ENCODE results near the gene DNAJC28. TPM values are rescaled to one million over a fixed set of nuclear protein-coding genes. Genes with fewer than 3 reads are reported as not detected.
"Not testable (repeated sequence)": the region's sequence is repeated elsewhere in the genome, so short reads cannot be mapped to it uniquely, and the experiment has no call there.

The DNAJC28 gene
- total and polyA plus RNA-seq, 5 donors: 3.8 to 6.2 (median 5.7) TPM

GRCh38 chr21:33458861-33459260 lies 32.7 kb downstream of the DNAJC28 start:
- no peak overlapping the region for H3K27ac ChIP-seq (ENCODE audit: low read length)
- peaks cover 1% of the 10 kb centered on the region for H3K4me1 ChIP-seq (ENCODE audit: control insufficient read depth, insufficient read depth, low read length)
- H3K27me3 ChIP-seq (ENCODE audit: control insufficient read depth, insufficient read depth): no peaks in the 10 kb centered on the region
- H3K9me3 ChIP-seq (ENCODE audit: control insufficient read depth, low read length): no peaks in the 10 kb centered on the region
- no peak for DNase-seq
- no peak for ATAC-seq
- intact Hi-C loops (cut with DNase I): no loop called here
- WGBS: 96% methylated on average over 3 of the region's 3 CpGs
- H3K4me3 ChIP-seq (ENCODE audit: low read length): no peak overlapping the region

GRCh38 chr21:33455686-33456446 lies 35.6 kb downstream of the DNAJC28 start:
- ATAC-seq (no peak), DNase-seq (no peak)
- Histone ChIP-seq H3K4me1 (ENCODE audit: control insufficient read depth, insufficient read depth, low read length) (peaks cover 1% of the 10 kb centered on the region), H3K27ac (ENCODE audit: low read length) (no peak overlapping the region), H3K4me3 (ENCODE audit: low read length) (no peak overlapping the region), H3K27me3 (ENCODE audit: control insufficient read depth, insufficient read depth) (no peaks in the 10 kb centered on the region), H3K9me3 (ENCODE audit: control insufficient read depth, low read length) (no peaks in the 10 kb centered on the region)
- WGBS: 83% methylated on average over 6 of the region's 6 CpGs
- intact Hi-C loops (cut with DNase I): no loop called here

GRCh38 chr21:33452362-33452761 lies 39.2 kb downstream of the DNAJC28 start:
- ATAC-seq (no peak), DNase-seq (no peak)
- Histone ChIP-seq H3K27me3 (ENCODE audit: control insufficient read depth, insufficient read depth) (no peaks in the 10 kb centered on the region), H3K27ac (ENCODE audit: low read length) (no peak overlapping the region), H3K4me3 (ENCODE audit: low read length) (no peak overlapping the region), H3K9me3 (ENCODE audit: control insufficient read depth, low read length) (no peaks in the 10 kb centered on the region), H3K4me1 (ENCODE audit: control insufficient read depth, insufficient read depth, low read length) (peaks cover 1% of the 10 kb centered on the region)
- 92% methylated on average over 3 of the region's 3 CpGs for WGBS
- intact Hi-C loops (cut with DNase I): no loop called here

- H3K27ac ChIP-seq (ENCODE audit: low read length): no peak overlapping the region
- peaks cover 1% of the 10 kb centered on the region for H3K4me1 ChIP-seq (ENCODE audit: control insufficient read depth, insufficient read depth, low read length)
- WGBS: 80% methylated on average over 1 of the region's 1 CpG
- no peaks in the 10 kb centered on the region for H3K9me3 ChIP-seq (ENCODE audit: control insufficient read depth, low read length)
- intact Hi-C loops (cut with DNase I): no loop called here
- no peak overlapping the region for H3K4me3 ChIP-seq (ENCODE audit: low read length)
- DNase-seq (no peak), ATAC-seq (peak in 1 of 2 donors; percentile 33)
- no peaks in the 10 kb centered on the region for H3K27me3 ChIP-seq (ENCODE audit: control insufficient read depth, insufficient read depth)
Measured at GRCh38 chr21:33451634-33452071, 39.9 kb downstream of the DNAJC28 start.

GRCh38 chr21:33449616-33450015 lies 41.9 kb downstream of the DNAJC28 start:
- H3K4me3 ChIP-seq (ENCODE audit: low read length): no peak overlapping the region
- ATAC-seq (no peak), DNase-seq (no peak)
- H3K9me3 ChIP-seq (ENCODE audit: control insufficient read depth, low read length): no peaks in the 10 kb centered on the region
- no peaks in the 10 kb centered on the region for H3K4me1 ChIP-seq (ENCODE audit: control insufficient read depth, insufficient read depth, low read length)
- H3K27me3 ChIP-seq (ENCODE audit: control insufficient read depth, insufficient read depth): no peaks in the 10 kb centered on the region
- 76% methylated on average over 4 of the region's 4 CpGs for WGBS
- no peak overlapping the region for H3K27ac ChIP-seq (ENCODE audit: low read length)
- intact Hi-C loops (cut with DNase I): loop anchor here in 2 of 4 donors (10.0 kb wide), 2 partner anchors 85 to 615 kb away; no protein-coding TSS in a partner anchor

- WGBS: 98% methylated on average over 6 of the region's 6 CpGs
- DNase-seq; H3K4me1 ChIP-seq (ENCODE audit: control insufficient read depth, insufficient read depth, low read length); H3K9me3 ChIP-seq (ENCODE audit: control insufficient read depth, low read length); H3K4me3 ChIP-seq (ENCODE audit: low read length); H3K27me3 ChIP-seq (ENCODE audit: control insufficient read depth, insufficient read depth); ATAC-seq; H3K27ac ChIP-seq (ENCODE audit: low read length): not testable (repeated sequence)
- intact Hi-C loops (cut with DNase I): loop anchor here in 2 of 4 donors (2.0 to 10.0 kb wide), 3 partner anchors 82 to 612 kb away; no protein-coding TSS in a partner anchor
Measured at GRCh38 chr21:33446620-33447019, 44.9 kb downstream of the DNAJC28 start.

- no peak for DNase-seq
- intact Hi-C loops (cut with DNase I): loop anchor here (2.0 to 10.0 kb wide), 4 partner anchors 80 to 610 kb away; no protein-coding TSS in a partner anchor
- WGBS: 34% methylated on average over 2 of the region's 2 CpGs
- Histone ChIP-seq H3K27ac (ENCODE audit: low read length) (no peak overlapping the region), H3K27me3 (ENCODE audit: control insufficient read depth, insufficient read depth) (no peaks in the 10 kb centered on the region), H3K4me3 (ENCODE audit: low read length) (no peak overlapping the region), H3K9me3 (ENCODE audit: control insufficient read depth, low read length) (no peaks in the 10 kb centered on the region), H3K4me1 (ENCODE audit: control insufficient read depth, insufficient read depth, low read length) (no peaks in the 10 kb centered on the region)
- no peak for ATAC-seq
Measured at GRCh38 chr21:33444499-33444898, 47.0 kb downstream of the DNAJC28 start.

GRCh38 chr21:33443194-33443593 lies 48.3 kb downstream of the DNAJC28 start:
- 67% methylated on average over 5 of the region's 5 CpGs for WGBS
- intact Hi-C loops (cut with DNase I): loop anchor here in 2 of 4 donors (10.0 kb wide), 2 partner anchors 78 to 608 kb away; no protein-coding TSS in a partner anchor
- H3K27me3 ChIP-seq (ENCODE audit: control insufficient read depth, insufficient read depth): no peaks in the 10 kb centered on the region
- ATAC-seq (peak in 1 of 2 donors; percentile 30), DNase-seq (no peak)
- no peaks in the 10 kb centered on the region for H3K4me1 ChIP-seq (ENCODE audit: control insufficient read depth, insufficient read depth, low read length)
- no peak overlapping the region for H3K4me3 ChIP-seq (ENCODE audit: low read length)
- no peaks in the 10 kb centered on the region for H3K9me3 ChIP-seq (ENCODE audit: control insufficient read depth, low read length)
- H3K27ac ChIP-seq (ENCODE audit: low read length): no peak overlapping the region

GRCh38 chr21:33441489-33442477 lies 49.7 kb downstream of the DNAJC28 start:
- DNase-seq: peak in 2 of 3 donors; percentile 66 to 70
- WGBS: 58% methylated on average over 11 of the region's 11 CpGs
- H3K9me3 ChIP-seq (ENCODE audit: control insufficient read depth, low read length): no peaks in the 10 kb centered on the region
- H3K27ac ChIP-seq (ENCODE audit: low read length): peak overlapping the region; percentile 38
- no peak overlapping the region for H3K4me3 ChIP-seq (ENCODE audit: low read length)
- peak; percentile 71 to 79 for ATAC-seq
- H3K4me1 ChIP-seq (ENCODE audit: control insufficient read depth, insufficient read depth, low read length): no peaks in the 10 kb centered on the region
- intact Hi-C loops (cut with DNase I): loop anchor here in 2 of 4 donors (10.0 kb wide), 2 partner anchors 77 to 607 kb away; no protein-coding TSS in a partner anchor
- H3K27me3 ChIP-seq (ENCODE audit: control insufficient read depth, insufficient read depth): no peaks in the 10 kb centered on the region

Data from right cardiac atrium (tissue), 5 donors.